Dermis blood vessel endothelial cell (primary cell): ENCODE data around the gene CLCA2. TPM values are rescaled to one million over a fixed set of nuclear protein-coding genes. Genes with fewer than 3 reads are reported as not detected.

ENCODE experiments used
- DNase-seq: peaks from one replicate; pipeline ENCODE4 v3.0.0; 2010
- total RNA-seq: library from RNA; depleted of rRNA; stranded (reverse); fragments of >200 nt; gene quantifications from 2 replicates; pipeline ENCODE4 v1.2.3, GENCODE V29; 2014

CLCA2 gene
- under 0.01 TPM in 1 of 2 replicates, not detected in the other for total RNA-seq

GRCh38 chr1:86423873-86424272 lies at the start of gene CLCA2:
CLCA2 (plus strand) TSS chr1:86424171; CDS start chr1:86424248, 77 bp downstream.
- no peak for DNase-seq

GRCh38 chr1:86375688-86376087 lies 48.3 kb upstream of the CLCA2 start:
- no peak for DNase-seq

GRCh38 chr1:86377341-86377740 lies 46.6 kb upstream of the CLCA2 start:
- no peak for DNase-seq

- no peak for DNase-seq
Observed at GRCh38 chr1:86378813-86379212, 45.2 kb upstream of the CLCA2 start.

GRCh38 chr1:86380257-86380861 lies 43.6 kb upstream of the CLCA2 start:
- peak; percentile 90 for DNase-seq

- DNase-seq: peak; percentile 7
Observed at GRCh38 chr1:86381223-86381622, 42.7 kb upstream of the CLCA2 start.

- DNase-seq: peak; percentile 56
Observed at GRCh38 chr1:86382878-86383277, 41.1 kb upstream of the CLCA2 start.

GRCh38 chr1:86387916-86388627 lies 35.9 kb upstream of the CLCA2 start:
- no peak for DNase-seq

GRCh38 chr1:86388777-86389176 lies 35.2 kb upstream of the CLCA2 start:
- DNase-seq: no peak

GRCh38 chr1:86389307-86389706 lies 34.7 kb upstream of the CLCA2 start:
- DNase-seq: peak; percentile 14

- peak; percentile 66 for DNase-seq
Observed at GRCh38 chr1:86394416-86394815, 29.6 kb upstream of the CLCA2 start.

- DNase-seq: peak; percentile 90
Observed at GRCh38 chr1:86395751-86396497, 28.0 kb upstream of the CLCA2 start, which contains the start of gene ODF2L. ODF2L (minus strand) TSS chr1:86396323; CDS start chr1:86387027, 9,296 bp downstream.

- no peak for DNase-seq
Observed at GRCh38 chr1:86396498-86396890, 27.5 kb upstream of the CLCA2 start.

- no peak for DNase-seq
Observed at GRCh38 chr1:86409416-86410021, 14.5 kb upstream of the CLCA2 start.

- no peak for DNase-seq
Observed at GRCh38 chr1:86410879-86411278, 13.1 kb upstream of the CLCA2 start.

- DNase-seq: no peak
Observed at GRCh38 chr1:86416343-86416742, 7.6 kb upstream of the CLCA2 start.

GRCh38 chr1:86419277-86419903 lies 4.6 kb upstream of the CLCA2 start:
- DNase-seq: peak; percentile 29

- DNase-seq: peak; percentile 45
Observed at GRCh38 chr1:86421601-86422280, 2.2 kb upstream of the CLCA2 start.

GRCh38 chr1:86423473-86423872 lies 498 bp upstream of the CLCA2 start:
- DNase-seq: no peak

- no peak for DNase-seq
Observed at GRCh38 chr1:86429122-86429725, 5.3 kb downstream of the CLCA2 start.

- DNase-seq: peak; percentile 81
Observed at GRCh38 chr1:86429835-86430234, 5.9 kb downstream of the CLCA2 start.

GRCh38 chr1:86430376-86430775 lies 6.4 kb downstream of the CLCA2 start:
- no peak for DNase-seq
